ENCODE results near the gene VWA2.

Gene VWA2

DNA sequence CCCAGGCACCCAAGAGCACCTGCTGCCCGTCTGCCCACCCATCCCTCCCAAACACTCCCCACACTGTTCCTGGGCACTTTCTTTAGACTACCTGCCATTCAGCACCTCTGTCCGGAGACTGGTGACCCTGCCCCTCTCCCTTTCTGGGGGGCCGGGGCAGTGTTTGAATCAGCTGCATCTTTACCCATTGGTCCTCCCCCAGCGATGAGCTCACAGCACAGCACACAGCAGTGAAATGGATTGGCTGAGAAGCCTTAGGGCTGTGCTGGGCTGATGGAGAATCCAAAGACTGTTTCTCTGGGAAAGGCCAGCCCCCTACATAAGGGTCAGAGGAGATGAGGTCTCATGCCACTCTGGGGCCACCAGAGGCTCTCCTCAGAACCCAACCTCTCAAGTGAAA, 40.2 kb downstream of the VWA2 start:
- Histone ChIP-seq H2AFZ (ENCODE audit: low read length) (no peak overlapping the region), H3K4me1 (ENCODE audit: insufficient read depth, low read length, poor library complexity, severe bottlenecking) (peaks cover 5% of the 10 kb centered on the region), H3K9ac (ENCODE audit: low read depth, low read length, poor library complexity, severe bottlenecking) (no peak overlapping the region), H3K27me3 (ENCODE audit: insufficient read depth, low read length, poor library complexity, severe bottlenecking) (no peaks in the 10 kb centered on the region), H3K4me2 (ENCODE audit: low read depth, low read length, poor library complexity, severe bottlenecking) (no peak overlapping the region), H3K9me2 (replicated peaks; ENCODE audit: low read depth, low read length) (no peaks in the 10 kb centered on the region), H4K20me1 (ENCODE audit: insufficient read depth, low read length, poor library complexity, severe bottlenecking) (no peaks in the 10 kb centered on the region), H3K4me3 (ENCODE audit: low read length, poor library complexity, severe bottlenecking) (no peak overlapping the region), H3K9me3 (ENCODE audit: insufficient read depth, low read depth, low read length) (no peaks in the 10 kb centered on the region), H3K36me3 (ENCODE audit: insufficient read depth, low read length) (no peaks in the 10 kb centered on the region), H3F3A (ENCODE audit: low read depth) (no peaks in the 10 kb centered on the region), H3K79me2 (ENCODE audit: insufficient read depth, low read length) (no peaks in the 10 kb centered on the region)
- no peak for TF ChIP-seq CTCF (conservative IDR thresholded peaks at IDR 0.05; ENCODE audit: low read length)
- no peak for TF ChIP-seq EZH2phosphoT487 (IDR thresholded peaks at IDR 0.05; ENCODE audit: borderline replicate concordance)

GRCh38 chr10:114279901-114280644, 41.0 kb downstream of the VWA2 start:
- H4K20me1 ChIP-seq (ENCODE audit: insufficient read depth, low read length, poor library complexity, severe bottlenecking): no peaks in the 10 kb centered on the region
- H3K4me2 ChIP-seq (ENCODE audit: low read depth, low read length, poor library complexity, severe bottlenecking): no peak overlapping the region
- H3K27me3 ChIP-seq (ENCODE audit: insufficient read depth, low read length, poor library complexity, severe bottlenecking): no peaks in the 10 kb centered on the region
- TF ChIP-seq EZH2phosphoT487 (IDR thresholded peaks at IDR 0.05; ENCODE audit: borderline replicate concordance) (no peak), CTCF (conservative IDR thresholded peaks at IDR 0.05; ENCODE audit: low read length) (no peak)
- H3K79me2 ChIP-seq (ENCODE audit: insufficient read depth, low read length): no peaks in the 10 kb centered on the region
- no peak overlapping the region for H2AFZ ChIP-seq (ENCODE audit: low read length)
- H3K9ac ChIP-seq (ENCODE audit: low read depth, low read length, poor library complexity, severe bottlenecking): no peak overlapping the region
- H3K4me3 ChIP-seq (ENCODE audit: low read length, poor library complexity, severe bottlenecking): no peak overlapping the region
- H3K4me1 ChIP-seq (ENCODE audit: insufficient read depth, low read length, poor library complexity, severe bottlenecking): peaks cover 12% of the 10 kb centered on the region
- no peaks in the 10 kb centered on the region for H3K9me2 ChIP-seq (replicated peaks; ENCODE audit: low read depth, low read length)
- H3K36me3 ChIP-seq (ENCODE audit: insufficient read depth, low read length): no peaks in the 10 kb centered on the region
- no peaks in the 10 kb centered on the region for H3K9me3 ChIP-seq (ENCODE audit: insufficient read depth, low read depth, low read length)
- H3F3A ChIP-seq (ENCODE audit: low read depth): no peaks in the 10 kb centered on the region

- Histone ChIP-seq H4K20me1 (ENCODE audit: insufficient read depth, low read length, poor library complexity, severe bottlenecking) (no peaks in the 10 kb centered on the region), H3K4me3 (ENCODE audit: low read length, poor library complexity, severe bottlenecking) (no peak overlapping the region), H3K79me2 (ENCODE audit: insufficient read depth, low read length) (no peaks in the 10 kb centered on the region), H3K36me3 (ENCODE audit: insufficient read depth, low read length) (no peaks in the 10 kb centered on the region), H3K4me2 (ENCODE audit: low read depth, low read length, poor library complexity, severe bottlenecking) (no peak overlapping the region), H3K27me3 (ENCODE audit: insufficient read depth, low read length, poor library complexity, severe bottlenecking) (no peaks in the 10 kb centered on the region), H3F3A (ENCODE audit: low read depth) (no peaks in the 10 kb centered on the region), H3K9me2 (replicated peaks; ENCODE audit: low read depth, low read length) (no peaks in the 10 kb centered on the region), H3K4me1 (ENCODE audit: insufficient read depth, low read length, poor library complexity, severe bottlenecking) (peaks cover 12% of the 10 kb centered on the region), H3K9me3 (ENCODE audit: insufficient read depth, low read depth, low read length) (no peaks in the 10 kb centered on the region), H3K9ac (ENCODE audit: low read depth, low read length, poor library complexity, severe bottlenecking) (no peak overlapping the region), H2AFZ (ENCODE audit: low read length) (no peak overlapping the region)
- no peak for TF ChIP-seq EZH2phosphoT487 (IDR thresholded peaks at IDR 0.05; ENCODE audit: borderline replicate concordance)
- no peak for TF ChIP-seq CTCF (conservative IDR thresholded peaks at IDR 0.05; ENCODE audit: low read length)
Measured at GRCh38 chr10:114281006-114281405, 42.0 kb downstream of the VWA2 start.
